NCI-H1105 (cell line): Measurements from ENCODE around the gene HOMER3.

Source experiments
- DNase-seq: peaks from one replicate; lab custom pipeline; 2025; lab: John Stamatoyannopoulos, UW

Gene HOMER3

DNA sequence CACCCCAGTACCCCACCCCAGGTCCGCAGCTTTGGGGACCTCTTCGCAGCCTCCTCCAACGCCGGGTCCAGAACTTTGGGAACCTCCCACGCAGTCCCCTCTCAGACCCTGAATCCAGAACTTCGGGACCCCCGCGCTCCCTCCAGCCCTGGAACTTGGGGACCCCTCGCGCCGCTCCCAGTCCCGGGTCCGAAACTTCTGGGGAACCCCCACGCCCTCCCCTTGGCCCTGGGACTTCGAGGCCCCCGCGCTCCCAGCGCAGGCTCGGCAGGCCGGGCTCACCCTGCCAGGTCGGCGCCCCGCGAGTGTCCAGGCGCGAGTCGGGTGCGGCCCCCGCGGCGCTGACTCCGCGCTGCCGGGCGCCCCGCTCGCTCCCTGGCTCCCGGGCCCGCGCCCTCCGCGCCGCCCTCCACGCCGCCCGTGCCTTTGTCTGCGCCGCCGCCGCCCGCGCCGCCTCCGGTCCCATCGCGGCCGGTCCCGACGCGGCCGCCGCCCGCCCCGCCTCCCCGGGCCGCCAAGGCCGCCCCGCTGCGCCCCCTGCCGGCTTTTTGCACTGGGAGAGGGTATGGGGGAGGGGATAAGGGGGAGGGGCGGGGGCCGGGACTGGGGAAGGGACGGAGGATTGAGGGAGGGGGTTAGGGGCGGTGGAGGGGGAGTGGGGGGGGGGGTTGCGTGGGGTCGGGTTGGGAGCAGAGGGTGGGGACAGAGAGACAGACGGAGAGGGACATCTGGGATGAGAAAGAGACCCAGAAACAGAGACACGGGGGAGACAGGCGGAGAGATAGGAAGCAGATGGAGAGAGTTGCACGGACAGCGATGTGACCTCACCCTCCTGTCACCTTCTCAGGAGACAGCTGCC is at the start of gene HOMER3:
Gene HOMER3, minus strand, starts transcription at position 449 of the 859 bp plus-strand sequence. CDS start 2,235 bp downstream, outside the sequence.
- peak; percentile 32 for DNase-seq

DNA sequence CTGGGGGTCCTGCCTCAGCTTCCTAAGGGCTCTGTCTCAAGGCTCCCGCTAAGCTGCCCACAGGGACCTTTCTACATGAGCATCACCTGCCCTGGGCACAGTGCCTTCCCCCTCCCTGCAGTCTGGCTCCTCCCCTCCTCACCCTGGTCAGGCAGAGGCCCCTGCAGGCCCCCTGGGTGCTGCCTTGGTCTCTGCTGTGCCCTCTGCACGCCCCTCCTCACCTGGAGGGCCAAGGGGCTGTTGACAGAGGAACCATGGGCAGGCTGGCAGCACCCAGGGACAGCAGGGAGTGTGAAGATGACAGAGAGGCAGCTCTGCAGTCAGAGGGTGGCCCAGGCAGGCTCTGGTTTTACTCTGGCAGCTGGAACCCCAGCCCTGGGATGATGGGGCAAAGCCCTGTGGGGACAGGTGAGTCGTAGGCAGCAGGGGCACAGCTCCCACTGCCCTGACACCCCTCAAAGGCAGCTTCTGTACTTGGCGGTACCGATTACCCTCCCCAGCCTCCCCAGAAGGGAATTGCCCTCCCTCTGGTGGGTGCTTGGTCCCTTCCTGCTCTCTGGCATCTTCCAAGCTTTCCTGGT is 49.2 kb upstream of the HOMER3 start:
- DNase-seq: no peak

DNA sequence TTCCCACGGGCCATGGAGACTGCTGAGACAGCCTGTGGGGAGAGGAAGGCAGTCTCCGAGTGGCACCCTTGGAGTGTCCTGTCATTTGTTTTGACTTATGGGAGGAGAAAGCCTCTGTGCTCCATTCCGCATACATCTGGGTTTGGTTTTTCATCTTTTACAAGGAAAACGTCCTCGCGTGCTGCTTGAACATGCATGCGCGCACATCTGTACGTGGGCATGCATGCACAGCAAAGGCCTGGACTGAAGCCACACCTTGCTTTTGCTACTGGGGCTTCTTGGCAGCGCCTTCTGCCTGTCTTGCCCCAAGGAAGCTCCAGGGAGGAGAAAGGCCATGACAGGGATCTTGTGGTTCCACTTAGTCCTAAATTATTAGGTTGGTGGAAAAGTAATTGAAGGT is 48.3 kb upstream of the HOMER3 start:
- no peak for DNase-seq

DNA sequence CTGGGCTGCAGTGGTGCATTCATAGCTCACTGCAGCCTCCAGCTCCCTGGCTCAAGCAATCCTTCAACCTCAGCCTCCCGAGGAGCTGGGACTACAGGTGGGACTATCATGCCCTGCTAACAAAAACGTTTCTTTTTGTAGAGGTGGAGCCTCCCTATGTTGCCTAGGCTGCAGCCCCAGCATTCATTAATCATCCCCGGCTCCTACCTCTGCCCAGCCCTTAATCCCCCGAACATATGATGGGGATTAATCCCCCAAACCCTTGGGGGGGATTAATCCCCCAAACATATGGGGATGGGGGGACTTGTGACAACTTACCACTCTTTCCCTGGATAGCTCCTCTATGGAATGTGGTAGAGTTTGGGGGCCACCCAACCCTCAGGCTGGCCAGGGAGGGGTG is 46.4 kb upstream of the HOMER3 start:
- DNase-seq: no peak

DNA sequence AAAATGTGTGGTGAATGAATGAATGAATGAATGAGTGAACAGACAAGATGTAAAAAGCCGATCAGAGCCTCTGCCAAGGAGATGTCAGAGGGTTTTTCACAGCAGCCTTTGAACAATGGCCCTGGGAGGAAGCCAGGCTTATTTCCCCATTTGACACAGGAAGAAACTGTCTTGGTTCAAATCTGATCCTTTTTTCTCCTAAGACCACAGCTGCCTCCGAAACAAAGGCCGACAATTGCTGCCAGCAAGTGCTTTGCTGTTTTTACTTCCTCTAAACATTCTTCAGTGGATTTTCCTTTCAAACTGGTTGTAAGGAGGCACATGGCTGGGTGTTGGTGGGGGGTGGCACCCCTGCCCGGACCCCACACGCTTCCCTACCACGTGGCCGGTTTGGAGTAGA is 44.2 kb upstream of the HOMER3 start:
- no peak for DNase-seq

DNA sequence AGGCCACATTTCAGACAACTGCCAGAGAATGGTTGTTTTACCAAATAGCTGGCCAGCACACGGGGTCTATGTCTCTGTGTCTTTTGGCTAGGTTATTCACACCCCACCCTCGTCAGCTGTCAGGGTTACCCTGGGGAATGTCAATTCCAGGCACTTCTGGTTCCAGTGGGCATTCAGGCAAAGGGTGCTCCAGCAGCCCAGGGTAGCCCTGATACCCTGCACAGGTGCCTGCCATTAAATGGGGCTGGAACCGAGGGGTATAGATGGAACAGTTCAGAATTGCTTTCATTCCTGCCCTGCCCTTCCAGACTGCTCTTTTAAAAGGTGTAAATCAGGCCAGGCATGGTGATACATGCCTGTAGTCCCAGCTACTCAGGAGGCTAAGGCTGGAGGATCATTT is 43.2 kb upstream of the HOMER3 start:
- DNase-seq: no peak

DNA sequence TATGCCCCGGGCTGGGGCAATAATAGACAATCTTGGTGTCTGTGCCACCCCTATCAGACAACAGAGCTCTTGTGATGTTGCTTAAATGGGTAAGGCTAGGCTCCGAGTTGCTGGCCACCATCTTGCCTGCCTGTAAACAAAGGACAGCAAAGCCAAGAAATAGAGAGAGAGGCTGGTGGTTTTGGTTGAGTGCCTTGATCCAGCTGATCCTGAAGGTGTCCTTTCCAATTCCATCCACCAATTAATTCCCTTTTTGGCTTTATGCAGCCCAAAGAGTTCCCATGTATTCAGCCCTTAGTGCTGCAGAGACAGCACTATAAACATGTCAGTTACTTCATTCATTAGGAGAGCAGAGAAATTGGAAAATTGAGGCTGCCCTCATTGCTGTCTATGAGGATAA is 41.7 kb upstream of the HOMER3 start:
- no peak for DNase-seq

DNA sequence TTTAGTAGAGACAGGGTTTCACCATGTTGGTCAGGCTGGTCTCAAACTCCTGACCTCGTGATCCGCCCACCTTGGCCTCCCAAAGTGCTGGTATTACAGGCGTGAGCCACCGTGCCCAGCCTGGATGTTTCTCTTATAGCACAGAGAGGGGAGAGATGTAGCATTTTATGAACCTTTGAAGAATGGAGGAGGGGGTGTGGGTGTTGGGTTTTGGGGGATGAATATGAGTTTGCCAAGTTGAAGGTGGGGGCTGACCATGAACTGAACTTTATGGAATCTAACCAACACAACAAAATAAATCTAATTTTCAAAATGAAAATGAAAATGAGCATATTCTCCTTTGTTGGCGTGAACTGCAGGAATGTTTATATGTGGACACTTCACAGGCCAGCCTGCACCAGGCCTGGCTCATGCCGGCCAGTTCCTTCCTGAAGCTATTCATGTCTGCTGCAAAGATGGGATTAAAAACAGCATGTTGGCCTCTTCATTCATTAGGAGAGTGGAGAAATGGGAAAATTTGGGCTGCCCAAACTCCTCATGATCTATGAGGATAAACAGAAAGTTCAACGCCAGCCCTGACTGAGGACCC is 39.5 kb upstream of the HOMER3 start:
- DNase-seq: no peak

DNA sequence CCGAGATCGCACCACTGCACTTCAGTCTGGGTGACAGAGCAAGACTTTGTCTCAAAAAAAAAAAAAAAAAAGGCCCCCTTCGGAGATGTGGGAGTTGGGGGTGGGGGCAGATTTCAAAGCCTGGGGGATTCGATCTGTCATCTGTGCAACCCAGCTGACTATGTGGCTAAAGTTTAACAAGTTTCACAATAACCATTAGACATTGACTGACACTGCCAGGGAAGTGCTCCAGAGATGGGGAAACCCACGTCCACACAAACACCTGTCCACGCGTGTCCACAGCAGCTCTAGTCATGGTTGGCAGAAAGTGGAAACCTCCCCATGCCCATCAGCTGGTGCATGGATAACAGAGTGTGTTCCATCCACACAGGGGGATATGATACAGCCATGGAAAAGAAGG is 37.6 kb upstream of the HOMER3 start:
- no peak for DNase-seq

DNA sequence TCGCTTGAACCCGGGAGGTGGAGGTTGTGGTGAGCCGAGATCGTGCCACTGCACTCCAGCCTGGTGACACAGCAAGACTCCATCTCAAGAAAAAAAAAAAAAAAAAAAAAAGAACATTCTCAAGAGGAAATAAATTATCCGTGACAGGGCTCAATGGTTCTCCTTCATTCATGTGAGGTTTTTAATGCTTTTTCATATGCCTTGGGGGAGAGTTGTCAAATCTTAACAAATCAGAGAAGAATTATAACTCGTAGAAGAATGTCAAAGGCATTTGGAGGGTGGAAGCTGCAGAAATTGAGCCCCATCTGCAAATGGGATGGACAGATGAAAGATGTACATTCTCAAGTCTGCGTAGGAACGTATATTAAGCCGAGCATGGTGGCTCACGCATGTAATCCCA is 34.9 kb upstream of the HOMER3 start:
- no peak for DNase-seq

DNA sequence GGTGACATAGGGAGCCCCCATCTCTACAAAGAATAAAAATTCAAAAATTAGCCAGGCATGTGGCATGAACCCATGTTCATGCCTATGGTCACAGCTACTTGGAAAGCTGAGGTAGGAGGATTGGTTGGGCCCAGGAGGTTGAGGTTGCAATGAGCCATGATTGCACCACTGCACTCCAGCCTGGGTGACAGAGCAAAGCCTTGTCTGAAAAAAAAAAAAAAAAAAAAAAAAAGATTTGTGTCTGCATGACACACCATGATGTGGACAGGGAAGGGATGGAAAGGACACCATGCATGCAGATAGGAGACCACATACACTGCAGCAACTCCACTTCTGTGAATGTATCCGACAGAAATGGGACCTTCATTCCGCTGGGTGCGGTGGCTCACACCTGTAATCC is 34.0 kb upstream of the HOMER3 start:
- no peak for DNase-seq

DNA sequence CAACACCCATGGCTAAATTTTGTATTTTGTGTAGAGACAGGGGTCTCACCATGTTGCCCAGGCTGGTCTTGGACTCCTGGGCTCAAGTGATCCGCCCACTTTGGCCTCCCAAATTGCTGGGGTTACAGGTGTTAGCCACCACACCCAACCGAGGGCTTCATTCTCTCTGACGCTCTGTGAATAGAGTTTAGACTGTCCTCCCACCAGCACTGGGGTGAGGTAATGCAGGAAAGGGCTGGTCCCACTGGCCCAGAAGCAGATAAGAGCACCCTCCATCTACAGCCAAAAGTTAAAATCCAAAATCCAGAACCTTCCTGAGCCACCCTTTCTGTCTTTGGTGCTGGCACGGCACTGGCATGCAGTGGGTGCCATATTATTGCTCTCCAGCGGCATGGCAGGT is 31.8 kb upstream of the HOMER3 start:
- DNase-seq: no peak

DNA sequence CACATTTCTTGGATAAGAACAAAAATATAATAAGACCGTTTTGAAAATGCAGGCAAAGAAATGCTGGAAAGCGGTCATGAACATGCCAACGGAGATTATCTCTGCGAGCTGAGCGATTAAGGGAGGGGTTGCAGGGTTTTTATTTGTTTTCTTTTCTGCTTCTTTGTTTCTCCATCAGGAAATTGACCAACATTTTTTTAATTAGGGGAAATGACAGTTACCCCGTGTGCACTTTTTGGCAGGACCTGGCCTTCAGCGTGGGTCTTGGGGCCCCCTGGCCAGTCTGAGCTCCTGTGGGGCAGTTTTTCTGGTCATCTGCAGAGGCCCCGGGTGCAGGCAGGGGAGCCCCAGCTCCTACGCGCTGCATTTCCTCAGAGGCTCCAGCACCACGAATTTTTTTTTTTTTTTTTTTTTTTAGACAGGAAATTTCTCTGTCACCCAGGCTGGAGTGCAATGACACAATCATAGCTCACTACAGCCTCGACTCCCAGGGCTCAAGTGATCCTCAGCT is 31.3 kb upstream of the HOMER3 start:
- no peak for DNase-seq

DNA sequence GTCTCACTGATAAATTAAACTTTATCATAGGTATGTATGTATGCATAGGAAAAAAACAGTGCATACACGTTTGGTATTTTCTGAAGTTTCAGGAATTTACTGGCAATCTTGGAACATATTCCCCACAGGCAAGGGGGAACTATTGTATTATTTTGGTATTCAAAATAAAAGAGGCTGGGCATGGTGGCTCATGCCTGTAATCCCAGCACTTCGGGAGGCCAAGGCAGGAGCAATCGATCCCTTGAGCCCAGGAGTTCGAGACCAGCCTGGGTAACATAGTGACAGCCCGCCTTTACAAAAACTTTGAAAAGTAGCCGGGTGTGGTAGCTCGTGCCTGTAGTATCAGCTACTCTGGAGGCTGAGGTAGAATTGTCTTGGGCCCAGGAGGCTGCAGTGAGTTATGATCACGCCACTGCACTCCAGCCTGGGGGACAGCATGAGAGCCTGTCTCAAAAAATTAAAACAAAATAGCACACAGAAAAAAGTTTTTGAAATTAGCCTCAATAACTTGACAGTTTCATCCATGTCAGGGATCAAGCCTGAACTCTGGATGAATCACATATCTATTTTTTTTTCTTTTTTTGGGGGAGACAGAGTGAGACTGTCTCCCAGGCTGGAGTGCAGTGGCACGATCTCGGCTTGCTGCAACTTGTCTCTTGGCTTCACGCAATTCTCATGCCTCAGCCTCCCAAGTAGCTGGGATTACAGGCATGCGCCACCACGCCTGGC is 29.1 kb upstream of the HOMER3 start:
- DNase-seq: no peak

DNA sequence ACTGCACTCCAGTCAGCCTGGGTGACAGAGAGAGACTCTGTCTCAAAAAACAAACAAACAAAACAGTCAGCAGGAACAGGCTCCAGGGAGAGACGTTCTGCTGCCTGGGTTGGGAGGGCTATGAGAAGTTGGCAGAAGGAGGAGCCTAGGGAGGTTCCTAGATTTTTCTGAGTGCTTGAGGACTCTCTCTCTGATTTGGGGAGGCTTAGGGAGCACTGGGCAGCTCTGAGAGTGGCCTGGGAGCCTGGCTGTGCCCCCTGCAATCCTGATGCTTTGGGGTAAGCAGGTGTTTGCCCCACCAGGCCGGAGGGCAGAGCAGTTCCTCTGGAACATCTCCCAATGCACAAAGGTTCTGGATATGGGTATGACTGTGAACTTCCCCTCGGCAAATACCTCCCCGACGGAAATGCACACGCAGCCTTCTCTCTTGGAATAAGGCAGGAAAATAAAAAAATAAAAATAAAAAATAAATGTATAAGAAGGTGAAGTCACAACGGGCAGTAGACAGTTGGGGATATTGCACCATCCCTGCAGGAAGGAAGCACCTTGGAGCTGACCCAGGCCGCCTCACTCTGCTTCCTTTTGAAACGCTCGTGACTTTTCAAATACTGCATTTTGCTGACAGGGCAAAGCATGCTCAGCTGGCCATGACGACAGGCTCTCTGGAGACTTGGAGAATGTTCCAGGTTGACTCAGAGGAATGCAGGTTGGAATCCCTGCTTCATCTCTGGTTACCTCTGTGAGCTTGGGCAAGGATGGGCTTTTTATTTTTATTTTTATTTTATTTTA is 26.5 kb upstream of the HOMER3 start:
- DNase-seq: no peak

DNA sequence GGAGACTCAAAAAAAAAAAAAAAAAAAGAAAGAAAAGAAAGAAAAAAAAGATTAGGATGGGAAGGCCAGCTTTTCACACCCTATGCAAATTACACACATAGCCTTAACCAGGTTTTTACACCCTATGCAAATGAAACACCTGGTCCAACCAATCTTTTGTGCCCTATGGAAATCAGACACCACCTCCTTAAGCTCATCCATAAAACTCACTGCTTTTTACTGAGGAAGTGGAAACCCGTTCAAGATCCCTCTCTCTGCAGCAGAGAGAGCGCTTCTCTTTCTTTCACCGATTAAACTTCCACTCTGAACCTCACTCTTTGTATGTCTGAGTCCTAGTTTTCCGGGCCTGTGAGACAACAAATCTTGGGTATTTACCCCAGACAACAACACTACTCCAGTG is 25.3 kb upstream of the HOMER3 start:
- no peak for DNase-seq

DNA sequence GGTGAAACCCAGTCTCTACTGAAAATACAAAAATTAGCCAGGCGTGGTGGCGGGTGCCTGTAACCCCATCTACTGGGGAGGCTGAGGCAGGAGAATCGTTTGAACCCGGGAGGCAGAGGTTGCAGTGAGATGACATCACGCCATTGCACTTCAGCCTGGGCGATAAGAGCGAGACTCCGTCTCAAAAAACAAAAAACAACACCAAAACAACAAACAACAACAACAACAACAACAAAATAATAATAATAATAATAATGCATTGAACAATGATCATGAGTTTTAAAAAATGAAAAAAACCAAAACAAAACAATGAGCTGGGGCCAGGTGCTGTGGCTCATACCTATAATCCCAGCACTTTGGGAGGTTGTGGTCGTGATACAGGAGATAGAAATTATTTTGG is 23.1 kb upstream of the HOMER3 start:
- no peak for DNase-seq

DNA sequence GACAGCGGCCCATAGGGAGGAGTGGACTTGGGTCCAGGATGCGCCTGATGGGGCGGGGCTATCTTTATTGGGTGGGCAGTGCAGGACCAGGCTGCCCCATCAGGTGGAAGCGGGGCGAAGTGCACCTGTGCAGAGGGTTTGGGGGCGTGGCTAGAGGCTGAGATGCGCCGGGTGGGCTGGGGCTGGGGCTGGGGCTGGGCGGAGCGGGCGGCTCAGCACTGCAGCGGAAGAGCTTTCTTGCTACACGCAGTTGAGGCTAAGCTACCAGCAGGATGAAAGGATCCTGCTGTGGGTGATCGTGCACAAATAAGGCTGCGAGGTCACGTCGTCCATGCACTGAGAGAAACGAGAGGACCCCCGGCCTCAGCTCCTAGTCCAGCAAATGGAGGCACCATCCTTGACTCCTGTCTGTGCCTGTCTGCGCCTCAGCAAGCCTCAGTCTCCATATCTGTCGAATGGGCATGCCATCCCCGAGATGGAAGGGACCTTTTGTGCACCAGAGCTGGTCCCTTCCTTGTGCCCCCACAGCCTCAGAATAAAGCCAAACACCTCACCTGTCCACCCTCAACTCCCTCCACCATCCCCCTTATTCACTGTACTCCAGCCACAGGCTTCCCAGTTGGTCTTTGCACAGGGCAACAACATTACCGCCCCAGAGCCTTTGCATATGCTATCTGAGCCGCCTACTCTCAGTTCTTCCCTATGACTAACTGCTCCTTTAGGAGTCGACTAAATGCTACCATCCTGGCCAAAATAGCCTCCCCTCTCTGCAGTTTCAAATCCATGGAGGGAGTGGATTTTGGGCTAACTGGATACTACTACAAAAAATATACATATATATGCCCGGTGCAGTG is 21.0 kb upstream of the HOMER3 start:
- DNase-seq: no peak

DNA sequence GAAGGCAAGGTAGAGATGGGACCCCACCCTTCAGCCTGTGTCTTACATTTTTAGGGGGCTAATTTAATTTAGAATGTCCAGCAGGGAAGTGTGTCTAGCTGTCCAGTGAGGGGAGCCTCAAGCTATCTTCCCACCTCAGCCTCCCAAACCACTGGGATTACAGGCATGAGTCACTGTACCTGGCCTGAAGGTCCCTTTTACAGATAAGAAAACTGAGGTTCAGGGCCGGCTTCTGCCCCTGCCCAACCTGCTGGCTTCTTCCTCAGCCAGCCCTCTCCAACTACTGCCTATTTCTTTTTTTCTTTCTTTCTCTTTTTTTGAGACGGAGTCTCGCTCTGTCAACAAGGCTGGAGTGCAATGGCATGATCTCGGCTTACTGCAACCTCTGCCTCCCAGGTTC is 19.4 kb upstream of the HOMER3 start:
- no peak for DNase-seq

DNA sequence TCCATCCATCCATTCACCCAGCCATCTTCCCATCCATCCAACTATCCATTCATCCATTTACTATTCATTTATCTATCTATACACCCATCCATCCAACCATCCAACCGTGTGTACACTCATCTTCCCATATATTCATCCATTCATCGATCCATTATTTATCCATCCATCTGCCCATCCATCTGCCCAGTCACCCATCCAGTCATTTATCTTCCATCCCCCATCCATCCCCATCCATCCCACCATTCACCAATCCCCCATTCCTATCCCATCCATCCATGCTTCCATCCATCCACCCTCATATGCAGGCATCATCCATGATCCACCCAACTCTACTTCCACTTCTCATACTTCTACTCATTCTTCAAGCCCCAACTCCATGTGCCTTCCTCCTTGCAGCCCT is 14.0 kb upstream of the HOMER3 start:
- DNase-seq: no peak

DNA sequence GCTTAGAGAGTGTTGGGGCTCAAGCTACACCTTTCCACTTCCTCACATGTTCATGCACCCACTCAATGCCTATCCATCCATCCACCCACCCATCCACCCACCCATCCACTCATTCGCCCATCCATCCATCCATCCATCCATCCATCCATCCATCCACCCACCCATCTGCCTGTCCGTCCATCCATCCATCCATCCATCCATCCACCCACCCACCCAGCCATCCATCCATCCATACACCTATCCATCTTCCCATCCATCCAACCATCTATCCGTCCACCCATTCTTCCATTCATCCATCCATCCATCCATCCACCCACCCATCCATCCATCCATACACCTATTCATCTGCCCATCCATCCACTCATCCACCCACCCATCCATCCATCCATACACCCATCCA is 13.1 kb upstream of the HOMER3 start:
- DNase-seq: no peak
